Tibial nerve (tissue), 4 donors: ENCODE measurements around the gene ADAT2.

Experiments used
- EP300 ChIP-seq, 2 donors: sonication (generic); formaldehyde crosslinking; IDR thresholded peaks; one replicate each; pipeline ENCODE4 v1.6.1; 2017; ENCODE audit warnings: antibody characterized with exemption in 2 of 2, mild to moderate bottlenecking in 1 of 2
- POLR2A ChIP-seq, 2 donors: fragments of 450-650 bp; IDR thresholded peaks; one replicate each; pipeline ENCODE4 v1.6.1; 2017; ENCODE audit warnings: antibody characterized with exemption in 2 of 2, mild to moderate bottlenecking in 2 of 2, moderate library complexity in 2 of 2
- TF ChIP-seq, protein P1 (sequence below), 5 experiments: fragments of 200-600 bp in 3 of 5; fragments of 450-650 bp in 2 of 5; sonication (generic) in 3 of 5; IDR thresholded peaks; one replicate each; pipeline ENCODE4 v1.5.1; 2016 to 2019; ENCODE audit warnings: antibody characterized with exemption in 5 of 5, mild to moderate bottlenecking in 3 of 5, moderate library complexity in 2 of 5

DNA sequence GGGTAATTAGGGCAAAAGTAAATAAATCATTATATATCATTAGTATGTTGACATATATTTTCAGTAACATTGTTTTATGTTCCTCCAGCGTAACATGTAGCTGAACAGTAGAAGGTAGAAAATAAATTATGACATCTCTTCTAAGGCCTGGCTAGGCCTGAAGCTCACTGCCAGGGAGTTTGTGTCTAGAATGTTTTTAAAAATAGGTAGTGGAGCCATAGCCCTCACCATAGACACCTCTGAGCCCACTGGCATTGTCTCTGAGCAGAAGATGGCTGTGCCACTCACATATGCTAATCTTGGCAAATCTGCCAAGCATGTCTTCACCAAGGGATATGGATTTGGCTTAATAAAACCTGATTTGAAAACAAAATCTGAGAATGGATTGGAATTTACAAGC, 39.7 kb upstream of the ADAT2 start:
- TF ChIP-seq, protein P1, sequence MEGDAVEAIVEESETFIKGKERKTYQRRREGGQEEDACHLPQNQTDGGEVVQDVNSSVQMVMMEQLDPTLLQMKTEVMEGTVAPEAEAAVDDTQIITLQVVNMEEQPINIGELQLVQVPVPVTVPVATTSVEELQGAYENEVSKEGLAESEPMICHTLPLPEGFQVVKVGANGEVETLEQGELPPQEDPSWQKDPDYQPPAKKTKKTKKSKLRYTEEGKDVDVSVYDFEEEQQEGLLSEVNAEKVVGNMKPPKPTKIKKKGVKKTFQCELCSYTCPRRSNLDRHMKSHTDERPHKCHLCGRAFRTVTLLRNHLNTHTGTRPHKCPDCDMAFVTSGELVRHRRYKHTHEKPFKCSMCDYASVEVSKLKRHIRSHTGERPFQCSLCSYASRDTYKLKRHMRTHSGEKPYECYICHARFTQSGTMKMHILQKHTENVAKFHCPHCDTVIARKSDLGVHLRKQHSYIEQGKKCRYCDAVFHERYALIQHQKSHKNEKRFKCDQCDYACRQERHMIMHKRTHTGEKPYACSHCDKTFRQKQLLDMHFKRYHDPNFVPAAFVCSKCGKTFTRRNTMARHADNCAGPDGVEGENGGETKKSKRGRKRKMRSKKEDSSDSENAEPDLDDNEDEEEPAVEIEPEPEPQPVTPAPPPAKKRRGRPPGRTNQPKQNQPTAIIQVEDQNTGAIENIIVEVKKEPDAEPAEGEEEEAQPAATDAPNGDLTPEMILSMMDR (IDR thresholded peaks at IDR 0.05), result no peak
- TF ChIP-seq POLR2A (IDR thresholded peaks at IDR 0.05) (no peak), EP300 (IDR thresholded peaks at IDR 0.05) (no peak)
